ENCODE results near the gene ALX4. TPM values are rescaled to one million over a fixed set of nuclear protein-coding genes. Genes with fewer than 3 reads are reported as not detected.

The ALX4 gene
- total and polyA plus RNA-seq, 2 of the 8 experiments (the other 6 are each of a cell fraction or from before 2014, with no cell fraction given): not detected

DNA sequence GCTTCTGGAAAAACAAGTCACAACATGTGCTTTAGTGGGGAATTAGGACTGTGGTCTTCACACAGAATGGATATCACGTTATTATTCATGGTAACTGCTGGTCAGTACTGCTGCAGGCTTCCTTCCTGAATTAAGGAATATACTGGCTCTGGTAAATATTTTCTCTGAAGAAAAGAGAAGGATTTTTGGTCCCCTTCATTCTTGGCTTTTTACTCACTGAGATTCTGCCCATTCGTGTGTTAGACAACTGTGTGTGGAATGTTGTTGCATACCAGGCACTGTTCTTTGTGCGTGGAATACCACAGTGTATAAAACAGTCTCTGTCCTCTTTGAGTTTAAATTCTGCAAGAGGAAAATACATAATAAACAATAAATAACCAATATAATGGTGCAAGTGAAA lies 80.3 kb downstream of the ALX4 start:
- POLR2A ChIA-PET (ENCODE audit: partially characterized antibody): no interaction called here
- H4K8ac ChIP-seq (ENCODE audit: extremely low read depth, insufficient read depth, low read length): no peak overlapping the region
- no peak overlapping the region for H2BK15ac ChIP-seq (ENCODE audit: low read length)
- no peak overlapping the region for H3K4me2 ChIP-seq (ENCODE audit: insufficient read depth in 1 of 2, low read depth in 2 of 2, low read length in 2 of 2)
- H3K14ac ChIP-seq (ENCODE audit: insufficient read length): no peak overlapping the region
- no peak overlapping the region for H2BK20ac ChIP-seq (ENCODE audit: low read length)
- H4K91ac ChIP-seq (replicated peaks; ENCODE audit: insufficient read length, low read length): no peak overlapping the region
- WGBS, 2 experiments (ENCODE audit: extremely low coverage in 1 of 2, insufficient coverage in 1 of 2, insufficient read length in 1 of 2, insufficient replicate concordance in 2 of 2, low coverage in 1 of 2, low lambda C conversion rate in 2 of 2, missing lambda C conversion rate in 1 of 2): 85% methylated on average over 3 of the region's 3 CpGs; no CpG with 5 or more reads in 1 of the 2 experiments
- 0 out of 2 replicates have a peak overlapping the region, but pooled peaks have one; percentile 41 for H2AK5ac ChIP-seq (ENCODE audit: low read depth, low read length)
- DNase-seq (ENCODE audit: low read depth in 1 of 2, low spot score in 2 of 2) (no peak), FAIRE-seq (no peak)
- no peak overlapping the region for H4K5ac ChIP-seq (ENCODE audit: insufficient read length, low read depth, low read length)
- no peak overlapping the region for H3K27ac ChIP-seq (ENCODE audit: low read depth, low read length)
- H4K20me1 ChIP-seq (replicated peaks in 1 of 2; ENCODE audit: control insufficient read depth in 1 of 2, insufficient read depth in 2 of 2, low read length in 2 of 2): no peaks in the 10 kb centered on the region
- H3K4me3 ChIP-seq (ENCODE audit: extremely low read depth in 1 of 4, insufficient read depth in 2 of 4, low read depth in 3 of 4, low read length in 4 of 4): no peak overlapping the region
- no peak overlapping the region for H2BK5ac ChIP-seq (ENCODE audit: low read depth, low read length)
- no peak overlapping the region for H2AFZ ChIP-seq (ENCODE audit: low read length)
- H3K23ac ChIP-seq (ENCODE audit: insufficient read length): no peak overlapping the region
- no peaks in the 10 kb centered on the region for H3K79me2 ChIP-seq (ENCODE audit: control insufficient read depth in 1 of 2, insufficient read depth in 2 of 2, low read length in 2 of 2)
- H3K23me2 ChIP-seq (ENCODE audit: low read depth, low read length): no peaks in the 10 kb centered on the region
- H3K27me3 ChIP-seq (replicated peaks in 1 of 4; ENCODE audit: control insufficient read depth in 3 of 4, extremely low read depth in 1 of 4, insufficient read depth in 3 of 4, low read length in 3 of 4): no peaks in the 10 kb centered on the region
- H3K79me1 ChIP-seq (ENCODE audit: low read depth, low read length): no peaks in the 10 kb centered on the region; the same call in 1 of the 2 replicates
- H3K4me1 ChIP-seq (replicated peaks in 1 of 4; ENCODE audit: control insufficient read depth in 3 of 4, insufficient read depth in 4 of 4, low read length in 3 of 4): peaks cover 0 to 4% (median 0%) of the 10 kb centered on the region in 4 experiments; a peak in 1 of 7 replicates
- H3K18ac ChIP-seq (ENCODE audit: extremely low read depth, low read length): no peak overlapping the region
- H3K9me3 ChIP-seq (ENCODE audit: insufficient read depth in 2 of 2, low read depth in 1 of 2, low read length in 1 of 2): no peaks in the 10 kb centered on the region
- H3K9ac ChIP-seq (replicated peaks in 1 of 4; ENCODE audit: extremely low read depth in 1 of 4, low read depth in 3 of 4, low read length in 3 of 4): no peak overlapping the region
- CTCF ChIA-PET (ENCODE audit: partially characterized antibody): interaction anchor here (0.8 to 1.7 kb wide), 3 partner anchors 11 to 23 kb away, joined by 3 to 4 read pairs (median 4); no protein-coding TSS in a partner anchor
- H3K36me3 ChIP-seq (ENCODE audit: control insufficient read depth in 2 of 4, insufficient read depth in 4 of 4, low read length in 3 of 4): no peaks in the 10 kb centered on the region
- no peak overlapping the region for H2BK12ac ChIP-seq (ENCODE audit: low read depth, low read length)
- H2BK120ac ChIP-seq (replicated peaks; ENCODE audit: low read depth, low read length): no peak overlapping the region
- no peak overlapping the region for H3K56ac ChIP-seq (replicated peaks; ENCODE audit: insufficient read length, low read depth, low read length)
- no peak for TF ChIP-seq BRCA1 (IDR thresholded peaks at IDR 0.05; ENCODE audit: low read depth, low read length)
- no peak for TF ChIP-seq POU5F1 (IDR thresholded peaks at IDR 0.05; ENCODE audit: low read depth, low read length)
- TF ChIP-seq CTCF (IDR thresholded peaks at IDR 0.05; ENCODE audit: control extremely low read depth in 1 of 3, insufficient read depth in 1 of 3, low read depth in 1 of 3, low read length in 3 of 3): no peak
- TF ChIP-seq SP2 (IDR thresholded peaks at IDR 0.05; ENCODE audit: low read length): no peak
- TF ChIP-seq SP4 (IDR thresholded peaks at IDR 0.05; ENCODE audit: low read length): no peak
- TF ChIP-seq TCF12 (IDR thresholded peaks at IDR 0.05; ENCODE audit: low read depth, low read length): no peak
- TF ChIP-seq EGR1 (IDR thresholded peaks at IDR 0.05; ENCODE audit: borderline replicate concordance, low read depth, low read length): no peak
- TF ChIP-seq HDAC6 (IDR thresholded peaks at IDR 0.05; ENCODE audit: low read depth, low read length): no peak
- no peak for TF ChIP-seq KDM1A (IDR thresholded peaks at IDR 0.05; ENCODE audit: borderline replicate concordance, low read length)
- TF ChIP-seq POLR2AphosphoS5 (IDR thresholded peaks at IDR 0.05; ENCODE audit: low read depth, low read length): no peak
- H3K4ac ChIP-seq (replicated peaks; ENCODE audit: insufficient read length, low read depth, low read length): no peak overlapping the region
